Left lung (tissue), 10 donors: Measurements from ENCODE around the gene MACROD2. TPM values are rescaled to one million over a fixed set of nuclear protein-coding genes. Genes with fewer than 3 reads are reported as not detected.

ENCODE experiments used
- ATAC-seq: fragments of 200-7000 bp; cut with Tn5 transposase; one replicate; pipeline ENCODE4 v1.9.1; 2020; ENCODE audit warnings: moderate library complexity
- DNase-seq, 4 donors: peaks; one replicate each; pipeline ENCODE4 v3.0.0-alpha.2; 2013 to 2020
- H3K27ac ChIP-seq, 2 donors: fragments of 200-600 bp; sonication (generic) in 1 of 2; one replicate each; pipeline versions ENCODE4 v1.5.0 to v1.8.0; 2020 to 2021
- H3K27me3 ChIP-seq, 2 donors: fragments of 200-600 bp; sonication (generic) in 1 of 2; one replicate each; pipeline versions ENCODE4 v1.5.0 to v1.8.0; 2020 to 2021
- H3K36me3 ChIP-seq, 2 donors: fragments of 200-600 bp; sonication (generic) in 1 of 2; one replicate each; pipeline versions ENCODE4 v1.5.0 to v1.8.0; 2020 to 2021
- H3K4me1 ChIP-seq, 2 donors: fragments of 200-600 bp; one replicate each; pipeline ENCODE4 v1.8.0; 2021
- H3K4me3 ChIP-seq, 2 donors: fragments of 200-600 bp; sonication (generic) in 1 of 2; one replicate each; pipeline versions ENCODE4 v1.5.0 to v1.8.0; 2020 to 2021; ENCODE audit warnings: mild to moderate bottlenecking in 1 of 2
- H3K9me3 ChIP-seq, 2 donors: fragments of 200-600 bp; sonication (generic) in 1 of 2; one replicate each; pipeline versions ENCODE4 v1.5.0 to v1.8.0; 2020 to 2021
- CTCF ChIP-seq, 2 donors: fragments of 200-600 bp; sonication (generic) in 1 of 2; IDR thresholded peaks; one replicate each; pipeline versions ENCODE4 v1.5.0 to v1.8.0; 2021; ENCODE audit warnings: antibody characterized with exemption in 2 of 2
- intact Hi-C, 2 donors: fragments of 100-400 bp; cut with DNase I; formaldehyde crosslinking; loops; one replicate each; pipeline versions ENCODE4 v1.11.2 to v1.14.2; 2022
- polyA plus RNA-seq, 6 donors: library from polyadenylated mRNA; unstranded; fragments of 120-200 nt; gene quantifications; one replicate each; pipeline ENCODE4 v1.2.1, GENCODE V29; 2013; ENCODE audit not compliant: insufficient read length in 6 of 6
- total RNA-seq, 2 donors: library from RNA; stranded (reverse); fragmentation: NEBNext Ultra II Directional; extraction: Animal tissue kit (Norgen Biotek cat#: 25700); gene quantifications; one replicate each; pipeline ENCODE4 v1.2.1, GENCODE V29; 2021
- donor health status: DM: no; HTN: yes; CAD: no.
- donor health status: DM: no; HTN: no; CAD: no.

MACROD2 gene
- total and polyA plus RNA-seq, 8 donors: 6.1 to 23.6 (median 8.9) TPM

DNA sequence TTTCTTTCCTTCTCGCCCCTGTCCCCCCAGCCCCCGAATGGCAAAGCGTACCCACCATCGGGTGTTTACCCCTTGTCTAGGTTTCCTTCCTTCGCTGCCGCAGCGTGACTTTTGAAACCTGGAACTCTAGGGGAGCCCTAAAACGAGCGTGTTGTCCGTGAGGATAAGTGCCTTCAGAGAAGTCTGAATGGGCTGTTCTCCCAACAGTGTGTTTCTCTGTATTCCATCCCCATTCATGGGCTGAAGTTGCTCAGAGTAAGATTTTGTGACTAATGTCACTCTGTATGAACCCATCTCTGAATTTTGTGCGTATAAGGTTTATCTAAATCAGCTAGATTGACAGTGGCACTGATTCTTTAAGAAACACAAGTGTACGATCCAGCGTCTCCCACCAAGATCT lies 949 bp downstream of the MACROD2 start:
- ATAC-seq (peak; percentile 3), DNase-seq (peak in 1 of 4 donors; percentile 3)
- intact Hi-C loops: no loop called here
- Histone ChIP-seq H3K36me3 (no peaks in the 10 kb centered on the region), H3K4me1 (peaks cover 0 to 5% of the 10 kb centered on the region in 2 donors), H3K27me3 (peaks cover 0 to 31% of the 10 kb centered on the region in 2 donors), H3K4me3 (peak overlapping the region; percentile 57 to 58), H3K9me3 (peaks cover 0 to 25% of the 10 kb centered on the region in 2 donors), H3K27ac (no peak overlapping the region)
- no peak for TF ChIP-seq CTCF (IDR thresholded peaks at IDR 0.05)

DNA sequence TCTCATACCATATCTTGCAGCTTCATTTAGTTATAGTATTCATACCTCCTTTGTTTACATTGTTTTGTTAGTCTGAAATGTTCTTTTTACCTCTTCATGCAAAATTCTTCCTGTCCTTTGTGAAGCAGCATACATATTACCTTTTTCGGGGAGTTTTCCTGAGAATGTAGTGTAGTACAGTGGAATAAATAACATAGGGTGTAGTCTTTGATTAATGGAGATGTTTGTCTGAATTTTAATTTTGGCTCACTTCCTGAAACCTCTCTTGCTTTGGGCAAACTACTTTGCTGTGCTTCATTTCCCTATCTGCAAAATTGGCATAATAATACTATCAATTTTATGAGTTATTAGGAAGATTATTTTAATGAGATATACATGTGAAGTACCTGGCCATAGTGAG lies 5.6 kb downstream of the MACROD2 start:
- Histone ChIP-seq H3K4me3 (no peak overlapping the region), H3K27ac (no peak overlapping the region), H3K36me3 (no peaks in the 10 kb centered on the region), H3K9me3 (no peaks in the 10 kb centered on the region), H3K27me3 (peaks cover 0 to 19% of the 10 kb centered on the region in 2 donors), H3K4me1 (peaks cover 0 to 2% of the 10 kb centered on the region in 2 donors)
- intact Hi-C loops: no loop called here
- ATAC-seq: no peak
- no peak for TF ChIP-seq CTCF (IDR thresholded peaks at IDR 0.05)
- no peak for DNase-seq

GRCh38 chr20:14005996-14006395 lies 10.7 kb downstream of the MACROD2 start:
- Histone ChIP-seq H3K9me3 (no peaks in the 10 kb centered on the region), H3K27ac (no peak overlapping the region), H3K4me3 (no peak overlapping the region), H3K4me1 (no peaks in the 10 kb centered on the region), H3K27me3 (no peaks in the 10 kb centered on the region), H3K36me3 (no peaks in the 10 kb centered on the region)
- TF ChIP-seq CTCF (IDR thresholded peaks at IDR 0.05): no peak
- ATAC-seq: no peak
- DNase-seq: no peak
- intact Hi-C loops: no loop called here

- Histone ChIP-seq H3K4me1 (no peaks in the 10 kb centered on the region), H3K4me3 (no peak overlapping the region), H3K36me3 (no peaks in the 10 kb centered on the region), H3K27ac (no peak overlapping the region), H3K27me3 (no peaks in the 10 kb centered on the region), H3K9me3 (peaks cover 0 to 18% of the 10 kb centered on the region in 2 donors)
- intact Hi-C loops: no loop called here
- TF ChIP-seq CTCF (IDR thresholded peaks at IDR 0.05): no peak
- DNase-seq: no peak
- ATAC-seq: no peak
These were observed 13.9 kb downstream of the MACROD2 start for GRCh38 chr20:14009208-14009607.

GRCh38 chr20:14012671-14013070 lies 17.4 kb downstream of the MACROD2 start:
- no peak for DNase-seq
- H3K36me3 ChIP-seq: no peaks in the 10 kb centered on the region
- H3K27ac ChIP-seq: no peak overlapping the region
- H3K27me3 ChIP-seq: no peaks in the 10 kb centered on the region
- TF ChIP-seq CTCF (IDR thresholded peaks at IDR 0.05): no peak
- peaks cover 0 to 30% of the 10 kb centered on the region in 2 donors for H3K9me3 ChIP-seq
- H3K4me3 ChIP-seq: no peak overlapping the region
- ATAC-seq: peak; percentile 98
- intact Hi-C loops: no loop called here
- H3K4me1 ChIP-seq: no peaks in the 10 kb centered on the region
